GM23338 (cell line): ENCODE results near the gene KRTAP5-1. TPM values are rescaled to one million over a fixed set of nuclear protein-coding genes. Genes with fewer than 3 reads are reported as not detected.

ENCODE experiments used
- ATAC-seq: fragments of 200-7000 bp; cut with Tn5 transposase; 3 replicates; pipeline ENCODE4 v1.9.1; 2020
- DNase-seq: peaks from one replicate; pipeline ENCODE4 v3.0.0-alpha.2; 2015; ENCODE audit warnings: low spot score
- H2AFZ ChIP-seq: fragments of 200-600 bp; sonication (generic); 2 replicates; pipeline ENCODE4 v1.8.0; 2016; ENCODE audit warnings: antibody characterized with exemption, mild to moderate bottlenecking, moderate library complexity
- H3F3A ChIP-seq: fragments of 200-600 bp; sonication (generic); replicated peaks from 2 replicates; pipeline ENCODE4 v1.8.0; 2017; ENCODE audit warnings: antibody characterized with exemption, mixed run types, low read depth
- H3K27ac ChIP-seq: fragments of 200-600 bp; sonication (generic); 2 replicates; pipeline ENCODE4 v1.6.1; 2016; ENCODE audit warnings: low read depth
- H3K27me3 ChIP-seq: fragments of 200-600 bp; sonication (generic); 2 replicates; pipeline ENCODE4 v1.8.0; 2016; ENCODE audit warnings: mild to moderate bottlenecking, mixed run types, moderate library complexity; ENCODE audit not compliant: insufficient read depth
- H3K36me3 ChIP-seq: fragments of 200-600 bp; sonication (generic); 2 replicates; pipeline ENCODE4 v1.8.0; 2016; ENCODE audit warnings: mild to moderate bottlenecking; ENCODE audit not compliant: insufficient read depth
- H3K4me1 ChIP-seq: fragments of 200-600 bp; sonication (generic); 2 replicates; pipeline ENCODE4 v1.8.0; 2016; ENCODE audit warnings: mild to moderate bottlenecking, moderate library complexity; ENCODE audit not compliant: insufficient read depth
- H3K4me2 ChIP-seq: fragments of 200-600 bp; sonication (generic); 2 replicates; pipeline ENCODE4 v1.7.1; 2017; ENCODE audit warnings: mixed run types
- H3K4me3 ChIP-seq: fragments of 200-600 bp; sonication (generic); 2 replicates; pipeline ENCODE4 v1.6.1; 2016; ENCODE audit warnings: mixed run types
- H3K79me2 ChIP-seq: fragments of 200-600 bp; sonication (generic); replicated peaks from 2 replicates; pipeline ENCODE4 v1.8.0; 2017; ENCODE audit warnings: mild to moderate bottlenecking; ENCODE audit not compliant: insufficient read depth
- H3K9me2 ChIP-seq: fragments of 200-600 bp; sonication (generic); 2 replicates; pipeline ENCODE4 v1.8.0; 2017; ENCODE audit not compliant: insufficient read depth
- H4K20me1 ChIP-seq: fragments of 200-600 bp; sonication (generic); replicated peaks from 2 replicates; pipeline ENCODE4 v1.8.0; 2017; ENCODE audit warnings: mild to moderate bottlenecking; ENCODE audit not compliant: insufficient read depth
- H3K27ac Mint-ChIP-seq: 2 replicates; pipeline ENCODE4 v1.8.0; 2020; ENCODE audit warnings: inconsistent platforms, mild to moderate bottlenecking, moderate library complexity, mixed read lengths
- H3K27me3 Mint-ChIP-seq: 3 replicates; pipeline ENCODE4 v1.8.0; 2022; ENCODE audit warnings: low read depth, mild to moderate bottlenecking, moderate library complexity, mixed read lengths, inconsistent platforms; ENCODE audit not compliant: insufficient read depth, poor library complexity
- H3K36me3 Mint-ChIP-seq: 3 replicates; pipeline ENCODE4 v1.8.0; 2021; ENCODE audit warnings: low read depth, mild to moderate bottlenecking, inconsistent platforms, moderate library complexity, mixed read lengths
- H3K4me1 Mint-ChIP-seq: 3 replicates; pipeline ENCODE4 v1.8.0; 2020; ENCODE audit warnings: mild to moderate bottlenecking, inconsistent platforms, mixed read lengths
- H3K4me3 Mint-ChIP-seq: 3 replicates; pipeline ENCODE4 v1.8.0; 2021; ENCODE audit warnings: moderate library complexity, mild to moderate bottlenecking, inconsistent platforms, mixed read lengths
- H3K9me3 Mint-ChIP-seq: 3 replicates; pipeline ENCODE4 v1.8.0; 2020; ENCODE audit warnings: moderate library complexity, mild to moderate bottlenecking, inconsistent platforms, mixed read lengths
- CREB1 ChIP-seq: fragments of 250-450 bp; sonication (Bioruptor Pico); IDR thresholded peaks from 2 replicates; pipeline ENCODE4 v1.5.0; 2020; ENCODE audit warnings: low read depth, mild to moderate bottlenecking, moderate library complexity
- CTCF ChIP-seq, 2 experiments: fragments of 200-600 bp in 1 of 2; sonication (generic) in 1 of 2; conservative IDR thresholded peaks; 2 replicates each; pipeline versions ENCODE4 v1.5.1 to v1.6.1; 2016 to 2017; ENCODE audit warnings: antibody characterized with exemption in 2 of 2, low read depth in 2 of 2, mild to moderate bottlenecking in 2 of 2, moderate library complexity in 1 of 2
- EZH2 ChIP-seq: fragments of 200-600 bp; sonication (generic); IDR thresholded peaks from one replicate; pipeline ENCODE4 v1.8.0; 2017; ENCODE audit warnings: antibody characterized with exemption, mild to moderate bottlenecking, low read depth; ENCODE audit not compliant: unreplicated experiment
- JUNB ChIP-seq: IDR thresholded peaks from one replicate; pipeline ENCODE4 v1.6.1; 2016; ENCODE audit warnings: antibody characterized with exemption; ENCODE audit not compliant: unreplicated experiment
- NANOG ChIP-seq: IDR thresholded peaks from 2 replicates; pipeline ENCODE4 v1.6.1; 2016; ENCODE audit warnings: antibody characterized with exemption, borderline replicate concordance
- POLR2AphosphoS5 ChIP-seq: IDR thresholded peaks from 2 replicates; pipeline ENCODE4 v1.6.1; 2016; ENCODE audit warnings: antibody characterized with exemption, low read depth
- REST ChIP-seq: IDR thresholded peaks from one replicate; pipeline ENCODE4 v1.6.1; 2018; ENCODE audit warnings: antibody characterized with exemption; ENCODE audit not compliant: unreplicated experiment
- STAT1 ChIP-seq: IDR thresholded peaks from one replicate; pipeline ENCODE4 v1.6.1; 2016; ENCODE audit warnings: antibody characterized with exemption; ENCODE audit not compliant: unreplicated experiment
- ZNF331 ChIP-seq: fragments of 250-450 bp; sonication (Bioruptor Pico); IDR thresholded peaks from 2 replicates; pipeline ENCODE4 v1.5.0; 2020; ENCODE audit warnings: low read depth, mild to moderate bottlenecking, moderate library complexity
- polyA plus RNA-seq: library from polyadenylated mRNA; unstranded; fragments of >200 nt; fragmentation: Nextera tagmentation; extraction: Ambion mirVana; gene quantifications from 2 replicates; pipeline ENCODE4 v1.2.1, GENCODE V29; 2016
- total RNA-seq: library from RNA; depleted of rRNA; stranded (reverse); fragments of >200 nt; shearing (Covaris generic); gene quantifications from 2 replicates; pipeline ENCODE4 v1.2.3, GENCODE V29; 2014

KRTAP5-1 gene
- total and polyA plus RNA-seq, 2 experiments from 2014 or later = not detected

GRCh38 chr11:1557904-1558774 is 26.9 kb downstream of the KRTAP5-1 start:
- Histone ChIP-seq H3K9me2 (no peaks in the 10 kb centered on the region), H3K4me2 (peak overlapping the region; percentile 76)
- no peak for DNase-seq

GRCh38 chr11:1557051-1557884 is 27.8 kb downstream of the KRTAP5-1 start:
- Histone ChIP-seq H3K36me3 (no peaks in the 10 kb centered on the region), H2AFZ (no peak overlapping the region), H3K27ac (no peak overlapping the region), H3K4me1 (peaks cover 31% of the 10 kb centered on the region), H3K27me3 (peaks cover 49% of the 10 kb centered on the region), H3K4me3 (no peak overlapping the region), H3K4me2 (no peak overlapping the region), H3K79me2 (no peaks in the 10 kb centered on the region), H3K9me2 (no peaks in the 10 kb centered on the region), H4K20me1 (no peaks in the 10 kb centered on the region), H3F3A (no peaks in the 10 kb centered on the region)
- H3K27ac Mint-ChIP-seq = no peak overlapping the region; the same call in 1 of the 2 replicates
- peaks cover 30% of the 10 kb centered on the region for H3K4me1 Mint-ChIP-seq
- H3K9me3 Mint-ChIP-seq = no peaks in the 10 kb centered on the region
- H3K27me3 Mint-ChIP-seq = peaks cover 63% of the 10 kb centered on the region
- H3K36me3 Mint-ChIP-seq = no peaks in the 10 kb centered on the region
- ATAC-seq (no peak), DNase-seq (no peak)
- TF ChIP-seq STAT1 = no peak
- no peak for TF ChIP-seq POLR2AphosphoS5
- no peak for TF ChIP-seq CREB1 (CRISPR knock-in tag)
- TF ChIP-seq NANOG = no peak
- TF ChIP-seq ZNF331 = no peak
- TF ChIP-seq REST = no peak
- no peak for TF ChIP-seq JUNB
- TF ChIP-seq CTCF (conservative IDR thresholded peaks at IDR 0.05; ENCODE audit: low read depth in 2 of 2) = no peak
- H3K4me3 Mint-ChIP-seq = 0 out of 3 replicates have a peak overlapping the region, but pooled peaks have one; percentile 38

More at GRCh38 chr11:1557904-1558774, 26.9 kb downstream of the KRTAP5-1 start:
- Mint-ChIP-seq H3K4me3 (peak overlapping the region; percentile 38; the same call in 1 of the 3 replicates), H3K9me3 (no peaks in the 10 kb centered on the region), H3K27ac (no peak overlapping the region), H3K36me3 (no peaks in the 10 kb centered on the region), H3K27me3 (peaks cover 57% of the 10 kb centered on the region), H3K4me1 (peaks cover 30% of the 10 kb centered on the region)
- Histone ChIP-seq H3K79me2 (no peaks in the 10 kb centered on the region), H3K27me3 (peaks cover 49% of the 10 kb centered on the region), H3K27ac (no peak overlapping the region), H3K4me3 (no peak overlapping the region), H3K4me1 (peaks cover 31% of the 10 kb centered on the region), H3F3A (no peaks in the 10 kb centered on the region), H4K20me1 (no peaks in the 10 kb centered on the region), H2AFZ (no peak overlapping the region), H3K36me3 (no peaks in the 10 kb centered on the region)
- TF ChIP-seq ZNF331 (no peak), POLR2AphosphoS5 (no peak), EZH2 (no peak)
- ATAC-seq = no peak
